Esophagus muscularis mucosa (tissue), 4 donors: ENCODE data around the gene CD68. TPM values are rescaled to one million over a fixed set of nuclear protein-coding genes. Genes with fewer than 3 reads are reported as not detected.

Source experiments
- DNase-seq: peaks from one replicate; pipeline ENCODE4 v3.0.0-alpha.2; 2017; ENCODE audit errors: extremely low spot score
- H3K27ac ChIP-seq, 4 donors: fragments of 200-600 bp; sonication (generic); replicated peaks in 1 of 4; 1 replicate in 3 of 4; 2 replicates in 1 of 4; pipeline ENCODE4 v1.5.1; 2016 to 2019; ENCODE audit warnings: mild to moderate bottlenecking in 1 of 4
- H3K27me3 ChIP-seq, 4 donors: fragments of 200-600 bp; sonication (generic); one replicate each; pipeline versions ENCODE4 v1.5.1 to v1.6.0; 2016 to 2019
- H3K36me3 ChIP-seq, 4 donors: fragments of 200-600 bp; sonication (generic); one replicate each; pipeline ENCODE4 v1.5.1; 2016 to 2019
- H3K4me1 ChIP-seq, 4 donors: fragments of 200-600 bp; sonication (generic); one replicate each; pipeline ENCODE4 v1.5.1; 2016 to 2019
- H3K4me3 ChIP-seq, 4 donors: fragments of 200-600 bp; sonication (generic); 1 replicate in 2 of 4; 2 replicates in 2 of 4; pipeline ENCODE4 v1.5.1; 2016 to 2019; ENCODE audit warnings: mild to moderate bottlenecking in 4 of 4, moderate library complexity in 1 of 4
- H3K9me3 ChIP-seq, 4 donors: fragments of 200-600 bp; sonication (generic); 1 replicate in 3 of 4; 2 replicates in 1 of 4; pipeline ENCODE4 v1.5.1; 2016 to 2019
- CTCF ChIP-seq, 3 experiments: fragments of 200-600 bp in 2 of 3; fragments of 450-650 bp in 1 of 3; sonication (generic) in 2 of 3; IDR thresholded peaks; one replicate each; pipeline ENCODE4 v1.5.1; 2017 to 2019; ENCODE audit warnings: antibody characterized with exemption in 3 of 3, mild to moderate bottlenecking in 2 of 3, moderate library complexity in 1 of 3
- EP300 ChIP-seq: sonication (generic); formaldehyde crosslinking; IDR thresholded peaks from one replicate; pipeline ENCODE4 v1.6.1; 2017; ENCODE audit warnings: antibody characterized with exemption
- POLR2A ChIP-seq: fragments of 450-650 bp; IDR thresholded peaks from one replicate; pipeline ENCODE4 v1.6.1; 2017; ENCODE audit warnings: antibody characterized with exemption, moderate library complexity, mild to moderate bottlenecking, low read depth
- POLR2AphosphoS5 ChIP-seq, 2 donors: sonication (generic); formaldehyde crosslinking; IDR thresholded peaks; one replicate each; pipeline ENCODE4 v1.6.1; 2017; ENCODE audit warnings: antibody characterized with exemption in 2 of 2
- WGBS: methylation state at CpG from one replicate; pipeline ENCODE4 v1.1.5; 2018; 5-methylcytosine and 5-hydroxymethylcytosine counted together
- intact Hi-C: fragments of 100-400 bp; cut with DNase I; formaldehyde crosslinking; loops from one replicate; pipeline ENCODE4 v1.15.1; 2023
- total RNA-seq, 4 donors: library from RNA; depleted of rRNA; stranded (reverse); fragments of >200 nt; gene quantifications; one replicate each; pipeline versions ENCODE4 v1.1.0 to v1.2.1, GENCODE V29; 2016

Gene CD68
- total RNA-seq, 4 donors from 2014 or later, result 34.5 to 70.7 (median 44.7) TPM

GRCh38 chr17:7579834-7580603, 581 bp downstream of the CD68 start:
- H3K36me3 ChIP-seq, result peaks cover 37 to 47% (median 43%) of the 10 kb centered on the region in 4 donors
- H3K9me3 ChIP-seq, result no peaks in the 10 kb centered on the region
- 67% methylated on average over 8 of the region's 12 CpGs for WGBS
- H3K27ac ChIP-seq, result peak overlapping the region; percentile 82 to 94 (median 89)
- DNase-seq, result no peak
- H3K27me3 ChIP-seq, result no peaks in the 10 kb centered on the region
- TF ChIP-seq POLR2AphosphoS5 (IDR thresholded peaks at IDR 0.05) (no peak), CTCF (IDR thresholded peaks at IDR 0.05) (no peak), EP300 (no peak), POLR2A (no peak)
- H3K4me3 ChIP-seq, result peak overlapping the region; percentile 21 to 72 (median 39)
- peaks cover 58 to 94% (median 89%) of the 10 kb centered on the region in 4 donors for H3K4me1 ChIP-seq
- intact Hi-C loops, result no loop called here

GRCh38 chr17:7580604-7581575, 1.5 kb downstream of the CD68 start:
- 76% methylated on average over 21 of the region's 23 CpGs for WGBS
- Histone ChIP-seq H3K27ac (peak overlapping the region; percentile 82 to 94 (median 89)), H3K9me3 (no peaks in the 10 kb centered on the region), H3K27me3 (no peaks in the 10 kb centered on the region), H3K4me3 (peak overlapping the region; percentile 21 to 72 (median 39)), H3K36me3 (peaks cover 28 to 38% (median 34%) of the 10 kb centered on the region in 4 donors), H3K4me1 (peaks cover 53 to 94% (median 88%) of the 10 kb centered on the region in 4 donors)
- no peak for DNase-seq
- TF ChIP-seq CTCF (IDR thresholded peaks at IDR 0.05), result no peak
- no peak for TF ChIP-seq EP300
- intact Hi-C loops, result no loop called here

- H3K4me3 ChIP-seq, result peak overlapping the region; percentile 55 to 72 (median 66)
- intact Hi-C loops, result no loop called here
- DNase-seq, result no peak
- peaks cover 46 to 94% (median 89%) of the 10 kb centered on the region in 4 donors for H3K4me1 ChIP-seq
- no peaks in the 10 kb centered on the region for H3K9me3 ChIP-seq
- peak overlapping the region; percentile 88 to 94 (median 90) for H3K27ac ChIP-seq
- TF ChIP-seq EP300, result no peak
- no peak for TF ChIP-seq POLR2A
- TF ChIP-seq POLR2AphosphoS5 (IDR thresholded peaks at IDR 0.05), result no peak
- TF ChIP-seq CTCF (IDR thresholded peaks at IDR 0.05), result no peak
- H3K27me3 ChIP-seq, result no peaks in the 10 kb centered on the region
- WGBS, result 95% methylated on average over 21 of the region's 36 CpGs
- H3K36me3 ChIP-seq, result peaks cover 11 to 33% (median 29%) of the 10 kb centered on the region in 4 donors
Observed at GRCh38 chr17:7582396-7583252, 3.2 kb downstream of the CD68 start.
